NB4 (cell line): ENCODE results near the gene CEP135.

Experiments used
- CTCF ChIP-seq: IDR thresholded peaks from one replicate; pipeline ENCODE4 v1.5.1; 2012; ENCODE audit warnings: low read depth, low read length
- POLR2A ChIP-seq: IDR thresholded peaks from 2 replicates; pipeline ENCODE4 v1.6.1; 2011; ENCODE audit warnings: mild to moderate bottlenecking; ENCODE audit not compliant: insufficient read length; ENCODE audit errors: extremely low read depth

- no peak for TF ChIP-seq CTCF
- TF ChIP-seq POLR2A = no peak
Observed at GRCh38 chr4:56042225-56042624, 93.5 kb downstream of the CEP135 start.
